ENCODE measurements around the gene RGS9BP.

DNA sequence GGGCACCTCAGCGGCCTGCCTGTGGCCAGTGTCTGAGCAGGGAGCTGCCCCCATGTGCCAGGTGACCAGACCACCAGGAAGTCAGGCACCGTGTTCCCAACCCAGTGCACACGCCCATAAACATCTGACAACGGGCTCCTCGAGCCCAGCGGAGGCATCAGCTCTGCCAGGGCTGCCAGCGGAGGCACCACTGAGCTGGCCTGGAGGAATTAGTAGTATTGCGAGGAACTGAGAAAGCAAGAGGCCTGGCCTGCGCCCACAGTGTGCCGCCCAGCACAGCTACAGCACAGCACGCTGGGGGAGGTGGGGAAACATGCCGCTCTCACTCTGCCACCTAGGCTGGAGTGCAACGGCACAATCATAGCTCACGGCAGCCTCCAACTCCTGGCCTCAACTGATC, 45.3 kb upstream of the RGS9BP start:
- TF ChIP-seq, protein P1, sequence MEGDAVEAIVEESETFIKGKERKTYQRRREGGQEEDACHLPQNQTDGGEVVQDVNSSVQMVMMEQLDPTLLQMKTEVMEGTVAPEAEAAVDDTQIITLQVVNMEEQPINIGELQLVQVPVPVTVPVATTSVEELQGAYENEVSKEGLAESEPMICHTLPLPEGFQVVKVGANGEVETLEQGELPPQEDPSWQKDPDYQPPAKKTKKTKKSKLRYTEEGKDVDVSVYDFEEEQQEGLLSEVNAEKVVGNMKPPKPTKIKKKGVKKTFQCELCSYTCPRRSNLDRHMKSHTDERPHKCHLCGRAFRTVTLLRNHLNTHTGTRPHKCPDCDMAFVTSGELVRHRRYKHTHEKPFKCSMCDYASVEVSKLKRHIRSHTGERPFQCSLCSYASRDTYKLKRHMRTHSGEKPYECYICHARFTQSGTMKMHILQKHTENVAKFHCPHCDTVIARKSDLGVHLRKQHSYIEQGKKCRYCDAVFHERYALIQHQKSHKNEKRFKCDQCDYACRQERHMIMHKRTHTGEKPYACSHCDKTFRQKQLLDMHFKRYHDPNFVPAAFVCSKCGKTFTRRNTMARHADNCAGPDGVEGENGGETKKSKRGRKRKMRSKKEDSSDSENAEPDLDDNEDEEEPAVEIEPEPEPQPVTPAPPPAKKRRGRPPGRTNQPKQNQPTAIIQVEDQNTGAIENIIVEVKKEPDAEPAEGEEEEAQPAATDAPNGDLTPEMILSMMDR (IDR thresholded peaks at IDR 0.05): no peak
- TF ChIP-seq EZH2phosphoT487 (IDR thresholded peaks at IDR 0.05) (no peak), EZH2 (IDR thresholded peaks at IDR 0.05) (no peak)

Data from neural progenitor cell (in vitro differentiated cells).